GM10266 (cell line): ENCODE measurements around the gene ADAMTS13.

Source experiments
- DNase-seq: peaks from one replicate; pipeline ENCODE4 v3.0.0; 2012; ENCODE audit errors: extremely low spot score
- CTCF ChIP-seq: IDR thresholded peaks from 2 replicates; pipeline ENCODE4 v1.5.1; 2012; ENCODE audit warnings: mild to moderate bottlenecking, low read depth; ENCODE audit not compliant: control insufficient read depth, insufficient read depth; ENCODE audit errors: missing control alignments

Gene ADAMTS13

GRCh38 chr9:133419005-133419404 is 3.2 kb upstream of the ADAMTS13 start:
- no peak for TF ChIP-seq CTCF
- no peak for DNase-seq

GRCh38 chr9:133420392-133420827 is 1.8 kb upstream of the ADAMTS13 start:
- no peak for TF ChIP-seq CTCF
- peak; percentile 92 for DNase-seq

- TF ChIP-seq CTCF = no peak
- no peak for DNase-seq
These were observed 1.0 kb downstream of the ADAMTS13 start for GRCh38 chr9:133423216-133423615.

- no peak for DNase-seq
- no peak for TF ChIP-seq CTCF
These were observed 2.0 kb downstream of the ADAMTS13 start for GRCh38 chr9:133424187-133424586.

GRCh38 chr9:133425049-133425632 is 3.0 kb downstream of the ADAMTS13 start:
- DNase-seq = no peak
- no peak for TF ChIP-seq CTCF

GRCh38 chr9:133426011-133426410 is 3.8 kb downstream of the ADAMTS13 start:
- TF ChIP-seq CTCF = no peak

GRCh38 chr9:133427658-133428348 is 5.6 kb downstream of the ADAMTS13 start:
- no peak for DNase-seq
- TF ChIP-seq CTCF = no peak

More at GRCh38 chr9:133426011-133426410, 3.8 kb downstream of the ADAMTS13 start:
- DNase-seq = no peak
